ENCODE measurements around the gene DOCK4. TPM values are rescaled to one million over a fixed set of nuclear protein-coding genes. Genes with fewer than 3 reads are reported as not detected.

The DOCK4 gene
- total and polyA plus RNA-seq, 2 of the 8 experiments (the other 6 are each of a cell fraction or from before 2014, with no cell fraction given), result 5.1 to 23.6 TPM

- no peak for TF ChIP-seq ATF3 (IDR thresholded peaks at IDR 0.05; ENCODE audit: insufficient read depth, low read depth, low read length)
- no peak for TF ChIP-seq CHD1 (IDR thresholded peaks at IDR 0.05; ENCODE audit: low read depth, low read length)
- no peak for TF ChIP-seq BACH1 (IDR thresholded peaks at IDR 0.05; ENCODE audit: low read length)
- no peak for TF ChIP-seq NANOG (IDR thresholded peaks at IDR 0.05; ENCODE audit: insufficient read depth, low read depth, low read length, poor library complexity, severe bottlenecking)
Observed at GRCh38 chr7:111789870-111790269, 416.3 kb downstream of the DOCK4 start (continued).

Data from H1 (cell line).